ENCODE data around the gene SIRT7. TPM values are rescaled to one million over a fixed set of nuclear protein-coding genes. Genes with fewer than 3 reads are reported as not detected.

The SIRT7 gene
- polyA plus RNA-seq, 1 donor, result 25.2 TPM

GRCh38 chr17:81903415-81903831 lies 14.6 kb downstream of the SIRT7 start:
- DNase-seq, result no peak
- Histone ChIP-seq H3K9me3 (ENCODE audit: control insufficient read depth, low read depth, low read length) (peaks cover 6% of the 10 kb centered on the region), H3K27me3 (ENCODE audit: control insufficient read depth, insufficient read depth, low read length) (peaks cover 21% of the 10 kb centered on the region), H3K4me1 (ENCODE audit: control insufficient read depth, insufficient read depth, low read length) (peaks cover 8% of the 10 kb centered on the region), H3K27ac (ENCODE audit: low read length) (no peak overlapping the region), H3K4me3 (ENCODE audit: low read length) (no peak overlapping the region), H3K36me3 (ENCODE audit: control insufficient read depth, insufficient read depth, low read length) (peaks cover 68% of the 10 kb centered on the region)
- no CpG with 5 or more reads among the region's 10 CpGs for WGBS (ENCODE audit: insufficient coverage, low lambda C conversion rate)

GRCh38 chr17:81902653-81903414 lies 15.1 kb downstream of the SIRT7 start:
- Histone ChIP-seq H3K36me3 (ENCODE audit: control insufficient read depth, insufficient read depth, low read length) (peaks cover 68% of the 10 kb centered on the region), H3K4me3 (ENCODE audit: low read length) (no peak overlapping the region), H3K4me1 (ENCODE audit: control insufficient read depth, insufficient read depth, low read length) (peaks cover 8% of the 10 kb centered on the region), H3K27ac (ENCODE audit: low read length) (no peak overlapping the region), H3K27me3 (ENCODE audit: control insufficient read depth, insufficient read depth, low read length) (peaks cover 21% of the 10 kb centered on the region), H3K9me3 (ENCODE audit: control insufficient read depth, low read depth, low read length) (peaks cover 6% of the 10 kb centered on the region)
- 20% methylated on average over 1 of the region's 47 CpGs for WGBS (ENCODE audit: insufficient coverage, low lambda C conversion rate)
- no peak for DNase-seq

GRCh38 chr17:81902023-81902652 lies 15.8 kb downstream of the SIRT7 start, which contains the start of gene NPB:
Gene NPB, plus strand, starts transcription at chr17:81902238. Its CDS starts 40 bp downstream, at chr17:81902278.
- no CpG with 5 or more reads among the region's 79 CpGs for WGBS (ENCODE audit: insufficient coverage, low lambda C conversion rate)
- Histone ChIP-seq H3K27ac (ENCODE audit: low read length) (no peak within 1 kb of the TSS), H3K4me1 (ENCODE audit: control insufficient read depth, insufficient read depth, low read length) (peaks cover 8% of the 10 kb centered on the region), H3K9me3 (ENCODE audit: control insufficient read depth, low read depth, low read length) (peaks cover 6% of the 10 kb centered on the region), H3K27me3 (ENCODE audit: control insufficient read depth, insufficient read depth, low read length) (peaks cover 21% of the 10 kb centered on the region), H3K36me3 (ENCODE audit: control insufficient read depth, insufficient read depth, low read length) (peaks cover 66% of the 10 kb centered on the region), H3K4me3 (ENCODE audit: low read length) (no peak within 1 kb of the TSS)
- DNase-seq, result peak in 1 of 2 donors; percentile 43

GRCh38 chr17:81901167-81902022 lies 16.6 kb downstream of the SIRT7 start:
- Histone ChIP-seq H3K9me3 (ENCODE audit: control insufficient read depth, low read depth, low read length) (peaks cover 6% of the 10 kb centered on the region), H3K27ac (ENCODE audit: low read length) (no peak overlapping the region), H3K4me1 (ENCODE audit: control insufficient read depth, insufficient read depth, low read length) (peaks cover 8% of the 10 kb centered on the region), H3K4me3 (ENCODE audit: low read length) (no peak overlapping the region), H3K27me3 (ENCODE audit: control insufficient read depth, insufficient read depth, low read length) (peaks cover 21% of the 10 kb centered on the region), H3K36me3 (ENCODE audit: control insufficient read depth, insufficient read depth, low read length) (peaks cover 64% of the 10 kb centered on the region)
- WGBS (ENCODE audit: insufficient coverage, low lambda C conversion rate), result no CpG with 5 or more reads among the region's 21 CpGs
- no peak for DNase-seq

- Histone ChIP-seq H3K27me3 (ENCODE audit: control insufficient read depth, insufficient read depth, low read length) (peaks cover 21% of the 10 kb centered on the region), H3K4me3 (ENCODE audit: low read length) (no peak overlapping the region), H3K27ac (ENCODE audit: low read length) (no peak overlapping the region), H3K4me1 (ENCODE audit: control insufficient read depth, insufficient read depth, low read length) (peaks cover 8% of the 10 kb centered on the region), H3K36me3 (ENCODE audit: control insufficient read depth, insufficient read depth, low read length) (peaks cover 59% of the 10 kb centered on the region), H3K9me3 (ENCODE audit: control insufficient read depth, low read depth, low read length) (peaks cover 6% of the 10 kb centered on the region)
- WGBS (ENCODE audit: insufficient coverage, low lambda C conversion rate), result no CpG with 5 or more reads among the region's 18 CpGs
- DNase-seq, result no peak
Measured at GRCh38 chr17:81900181-81900820, 17.7 kb downstream of the SIRT7 start.

- peaks cover 56% of the 10 kb centered on the region for H3K36me3 ChIP-seq (ENCODE audit: control insufficient read depth, insufficient read depth, low read length)
- WGBS (ENCODE audit: insufficient coverage, low lambda C conversion rate), result no CpG with 5 or more reads among the region's 22 CpGs
Measured at GRCh38 chr17:81899514-81900166, 18.3 kb downstream of the SIRT7 start.

GRCh38 chr17:81898885-81899284 lies 19.1 kb downstream of the SIRT7 start:
- WGBS (ENCODE audit: insufficient coverage, low lambda C conversion rate), result no CpG with 5 or more reads among the region's 9 CpGs
- H3K4me1 ChIP-seq (ENCODE audit: control insufficient read depth, insufficient read depth, low read length), result peaks cover 8% of the 10 kb centered on the region
- H3K9me3 ChIP-seq (ENCODE audit: control insufficient read depth, low read depth, low read length), result peaks cover 6% of the 10 kb centered on the region
- peaks cover 21% of the 10 kb centered on the region for H3K27me3 ChIP-seq (ENCODE audit: control insufficient read depth, insufficient read depth, low read length)
- H3K27ac ChIP-seq (ENCODE audit: low read length), result no peak overlapping the region
- peaks cover 57% of the 10 kb centered on the region for H3K36me3 ChIP-seq (ENCODE audit: control insufficient read depth, insufficient read depth, low read length)
- DNase-seq, result no peak
- no peak overlapping the region for H3K4me3 ChIP-seq (ENCODE audit: low read length)

More at GRCh38 chr17:81899514-81900166, 18.3 kb downstream of the SIRT7 start:
- Histone ChIP-seq H3K9me3 (ENCODE audit: control insufficient read depth, low read depth, low read length) (peaks cover 6% of the 10 kb centered on the region), H3K27me3 (ENCODE audit: control insufficient read depth, insufficient read depth, low read length) (peaks cover 21% of the 10 kb centered on the region), H3K27ac (ENCODE audit: low read length) (no peak overlapping the region), H3K4me3 (ENCODE audit: low read length) (no peak overlapping the region), H3K4me1 (ENCODE audit: control insufficient read depth, insufficient read depth, low read length) (peaks cover 8% of the 10 kb centered on the region)
- no peak for DNase-seq

GRCh38 chr17:81898029-81898866 lies 19.7 kb downstream of the SIRT7 start:
- H3K27ac ChIP-seq (ENCODE audit: low read length), result no peak overlapping the region
- WGBS (ENCODE audit: insufficient coverage, low lambda C conversion rate), result no CpG with 5 or more reads among the region's 19 CpGs
- H3K9me3 ChIP-seq (ENCODE audit: control insufficient read depth, low read depth, low read length), result peaks cover 6% of the 10 kb centered on the region
- H3K36me3 ChIP-seq (ENCODE audit: control insufficient read depth, insufficient read depth, low read length), result peaks cover 56% of the 10 kb centered on the region
- H3K4me1 ChIP-seq (ENCODE audit: control insufficient read depth, insufficient read depth, low read length), result peaks cover 8% of the 10 kb centered on the region
- DNase-seq, result no peak
- H3K27me3 ChIP-seq (ENCODE audit: control insufficient read depth, insufficient read depth, low read length), result peaks cover 19% of the 10 kb centered on the region
- H3K4me3 ChIP-seq (ENCODE audit: low read length), result no peak overlapping the region

- no peaks in the 10 kb centered on the region for H3K27me3 ChIP-seq (ENCODE audit: control insufficient read depth, insufficient read depth, low read length)
- H3K4me3 ChIP-seq (ENCODE audit: low read length), result no peak overlapping the region
- H3K36me3 ChIP-seq (ENCODE audit: control insufficient read depth, insufficient read depth, low read length), result peaks cover 55% of the 10 kb centered on the region
- no peaks in the 10 kb centered on the region for H3K9me3 ChIP-seq (ENCODE audit: control insufficient read depth, low read depth, low read length)
- no peak overlapping the region for H3K27ac ChIP-seq (ENCODE audit: low read length)
- WGBS (ENCODE audit: insufficient coverage, low lambda C conversion rate), result 100% methylated on average over 1 of the region's 11 CpGs
- DNase-seq, result no peak
- peaks cover 6% of the 10 kb centered on the region for H3K4me1 ChIP-seq (ENCODE audit: control insufficient read depth, insufficient read depth, low read length)
Measured at GRCh38 chr17:81895400-81895799, 22.6 kb downstream of the SIRT7 start.
